ENCODE results near the gene KANK2.

KANK2 gene

GRCh38 chr19:11234486-11235075 lies 37.2 kb upstream of the KANK2 start:
- H3K4me3 ChIP-seq (ENCODE audit: low read length) = no peak overlapping the region
- no peak for TF ChIP-seq CTCF (IDR thresholded peaks at IDR 0.05; ENCODE audit: insufficient read depth, low read depth, low read length, missing control alignments)
- no peak for DNase-seq (ENCODE audit: low read depth)

- DNase-seq (ENCODE audit: low read depth) = no peak
Measured at GRCh38 chr19:11233073-11233472, 35.7 kb upstream of the KANK2 start.

GRCh38 chr19:11232555-11232954 lies 35.2 kb upstream of the KANK2 start:
- no peak for TF ChIP-seq CTCF (IDR thresholded peaks at IDR 0.05; ENCODE audit: insufficient read depth, low read depth, low read length, missing control alignments)
- no peak overlapping the region for H3K4me3 ChIP-seq (ENCODE audit: low read length)
- no peak for DNase-seq (ENCODE audit: low read depth)

More at GRCh38 chr19:11233073-11233472, 35.7 kb upstream of the KANK2 start:
- H3K4me3 ChIP-seq (ENCODE audit: low read length) = no peak overlapping the region
- TF ChIP-seq CTCF (IDR thresholded peaks at IDR 0.05; ENCODE audit: insufficient read depth, low read depth, low read length, missing control alignments) = no peak

GRCh38 chr19:11230621-11231386 lies 33.5 kb upstream of the KANK2 start:
- no peak for TF ChIP-seq CTCF (IDR thresholded peaks at IDR 0.05; ENCODE audit: insufficient read depth, low read depth, low read length, missing control alignments)
- no peak overlapping the region for H3K4me3 ChIP-seq (ENCODE audit: low read length)
- DNase-seq (ENCODE audit: low read depth) = no peak

GRCh38 chr19:11227195-11227886 lies 30.0 kb upstream of the KANK2 start:
- peak; percentile 43 for DNase-seq (ENCODE audit: low read depth)
- no peak overlapping the region for H3K4me3 ChIP-seq (ENCODE audit: low read length)
- TF ChIP-seq CTCF (IDR thresholded peaks at IDR 0.05; ENCODE audit: insufficient read depth, low read depth, low read length, missing control alignments) = peak; percentile 2

GRCh38 chr19:11226716-11227166 lies 29.4 kb upstream of the KANK2 start:
- TF ChIP-seq CTCF (IDR thresholded peaks at IDR 0.05; ENCODE audit: insufficient read depth, low read depth, low read length, missing control alignments) = no peak
- no peak overlapping the region for H3K4me3 ChIP-seq (ENCODE audit: low read length)
- no peak for DNase-seq (ENCODE audit: low read depth)

Measured in epithelial cell of esophagus (primary cell).